H9 (cell line): ENCODE measurements around the gene OPRPN. TPM values are rescaled to one million over a fixed set of nuclear protein-coding genes. Genes with fewer than 3 reads are reported as not detected.

Source experiments
- DNase-seq: peaks from one replicate; pipeline ENCODE4 v3.0.0-alpha.2; 2017
- H2AFZ ChIP-seq: one replicate; pipeline ENCODE4 v1.6.1; 2013; ENCODE audit warnings: mild to moderate bottlenecking, low read length, control low read depth, moderate library complexity
- H2AK5ac ChIP-seq: 2 replicates; pipeline ENCODE4 v1.6.1; 2013; ENCODE audit warnings: low read length, control low read depth, mixed read lengths; ENCODE audit not compliant: insufficient read length
- H2BK120ac ChIP-seq: one replicate; pipeline ENCODE4 v1.6.1; 2013; ENCODE audit warnings: low read depth, mild to moderate bottlenecking, low read length, control low read depth, inconsistent platforms; ENCODE audit not compliant: poor library complexity, severe bottlenecking
- H2BK12ac ChIP-seq: 2 replicates; pipeline ENCODE4 v1.6.1; 2013; ENCODE audit warnings: low read length, control low read depth, mixed read lengths, low read depth; ENCODE audit not compliant: insufficient read length
- H2BK15ac ChIP-seq: 2 replicates; pipeline ENCODE4 v1.6.1; 2013; ENCODE audit warnings: low read depth, low read length, control low read depth
- H2BK20ac ChIP-seq: one replicate; pipeline ENCODE4 v1.6.1; 2013; ENCODE audit warnings: low read depth, mild to moderate bottlenecking, low read length, control low read depth, inconsistent platforms; ENCODE audit not compliant: poor library complexity, severe bottlenecking
- H2BK5ac ChIP-seq: 2 replicates; pipeline ENCODE4 v1.6.1; 2013; ENCODE audit warnings: low read length, control low read depth, mixed read lengths; ENCODE audit not compliant: insufficient read length
- H3K14ac ChIP-seq: 2 replicates; pipeline ENCODE4 v1.6.1; 2013; ENCODE audit warnings: low read length, control low read depth; ENCODE audit not compliant: insufficient read depth
- H3K18ac ChIP-seq: 2 replicates; pipeline ENCODE4 v1.6.1; 2013; ENCODE audit warnings: low read depth, mild to moderate bottlenecking, mixed read lengths, low read length, control low read depth; ENCODE audit not compliant: insufficient read length
- H3K23ac ChIP-seq: 2 replicates; pipeline ENCODE4 v1.6.1; 2013; ENCODE audit warnings: low read length, control low read depth, mixed read lengths, low read depth; ENCODE audit not compliant: insufficient read length
- H3K23me2 ChIP-seq: 2 replicates; pipeline ENCODE4 v1.6.1; 2013; ENCODE audit warnings: low read depth, mild to moderate bottlenecking, mixed read lengths, low read length, control low read depth; ENCODE audit not compliant: insufficient read length, poor library complexity, severe bottlenecking
- H3K27ac ChIP-seq: 2 replicates; pipeline ENCODE4 v1.5.1; 2013; ENCODE audit warnings: low read length, control low read depth, mixed read lengths, low read depth; ENCODE audit not compliant: insufficient read length
- H3K27me3 ChIP-seq: 2 replicates; pipeline ENCODE4 v1.6.1; 2013; ENCODE audit warnings: low read length, control low read depth, inconsistent platforms; ENCODE audit not compliant: insufficient read depth
- H3K4ac ChIP-seq: 2 replicates; pipeline ENCODE4 v1.6.1; 2013; ENCODE audit warnings: low read depth, mild to moderate bottlenecking, control low read depth, inconsistent platforms, low read length, moderate library complexity
- H3K4me1 ChIP-seq: 2 replicates; pipeline ENCODE4 v1.6.1; 2013; ENCODE audit warnings: low read length, control low read depth, inconsistent platforms; ENCODE audit not compliant: insufficient read depth
- H3K4me2 ChIP-seq: 2 replicates; pipeline ENCODE4 v1.6.1; 2013; ENCODE audit warnings: low read length, control low read depth, mixed read lengths; ENCODE audit not compliant: insufficient read length, insufficient read depth
- H3K56ac ChIP-seq: 2 replicates; pipeline ENCODE4 v1.6.1; 2013; ENCODE audit warnings: low read depth, mild to moderate bottlenecking, mixed read lengths, low read length, control low read depth; ENCODE audit not compliant: insufficient read length
- H3K79me1 ChIP-seq: 2 replicates; pipeline ENCODE4 v1.6.1; 2013; ENCODE audit warnings: low read depth, mild to moderate bottlenecking, moderate library complexity, low read length, control low read depth, inconsistent platforms; ENCODE audit not compliant: insufficient read depth, poor library complexity, severe bottlenecking
- H3K79me2 ChIP-seq: 2 replicates; pipeline ENCODE4 v1.6.1; 2013; ENCODE audit warnings: low read length, control low read depth, inconsistent platforms; ENCODE audit not compliant: insufficient read depth
- H3K9ac ChIP-seq: 2 replicates; pipeline ENCODE4 v1.6.1; 2013; ENCODE audit warnings: low read length, control low read depth, mixed read lengths; ENCODE audit not compliant: insufficient read length; ENCODE audit errors: extremely low read depth
- H3K9me3 ChIP-seq: one replicate; pipeline ENCODE4 v1.6.1; 2013; ENCODE audit warnings: low read depth, low read length, inconsistent platforms; ENCODE audit not compliant: control insufficient read depth
- H3T11ph ChIP-seq: one replicate; pipeline ENCODE4 v1.6.1; 2013; ENCODE audit warnings: mild to moderate bottlenecking, low read length, control low read depth, inconsistent platforms
- H4K20me1 ChIP-seq: one replicate; pipeline ENCODE4 v1.6.1; 2013; ENCODE audit not compliant: control insufficient read depth, insufficient read length, insufficient read depth
- H4K5ac ChIP-seq: 2 replicates; pipeline ENCODE4 v1.6.1; 2013; ENCODE audit warnings: low read depth, mild to moderate bottlenecking, mixed read lengths, low read length, control low read depth; ENCODE audit not compliant: insufficient read length
- H4K8ac ChIP-seq: replicated peaks from 2 replicates; pipeline ENCODE4 v1.6.1; 2013; ENCODE audit warnings: low read length, control low read depth, mixed read lengths, low read depth; ENCODE audit not compliant: insufficient read length
- H4K91ac ChIP-seq: 2 replicates; pipeline ENCODE4 v1.6.1; 2013; ENCODE audit warnings: low read depth, mild to moderate bottlenecking, moderate library complexity, mixed read lengths, low read length, control low read depth; ENCODE audit not compliant: insufficient read length
- H3K27ac Mint-ChIP-seq, 3 experiments: 2 replicates in 2 of 3; 3 replicates in 1 of 3; pipeline ENCODE4 v1.8.0; 2020 to 2021; ENCODE audit warnings: mixed read lengths in 3 of 3, mild to moderate bottlenecking in 1 of 3, moderate library complexity in 1 of 3
- H3K27me3 Mint-ChIP-seq: 2 replicates; pipeline ENCODE4 v1.8.0; 2021; ENCODE audit warnings: low read depth, mild to moderate bottlenecking, moderate library complexity, mixed read lengths
- H3K36me3 Mint-ChIP-seq, 3 experiments: 2 replicates in 2 of 3; 3 replicates in 1 of 3; pipeline ENCODE4 v1.8.0; 2020 to 2021; ENCODE audit warnings: low read depth in 3 of 3, mixed read lengths in 3 of 3; ENCODE audit not compliant: insufficient read depth in 1 of 3
- H3K4me1 Mint-ChIP-seq, 2 experiments: 2 replicates each; pipeline ENCODE4 v1.8.0; 2020; ENCODE audit warnings: mixed read lengths in 2 of 2
- H3K4me3 Mint-ChIP-seq, 2 experiments: 2 replicates in 1 of 2; 3 replicates in 1 of 2; pipeline ENCODE4 v1.8.0; 2020 to 2021; ENCODE audit warnings: mild to moderate bottlenecking in 2 of 2, mixed read lengths in 2 of 2, moderate library complexity in 1 of 2
- H3K9me3 Mint-ChIP-seq, 2 experiments: 2 replicates in 1 of 2; 3 replicates in 1 of 2; pipeline ENCODE4 v1.8.0; 2020; ENCODE audit warnings: mild to moderate bottlenecking in 2 of 2, mixed read lengths in 2 of 2, moderate library complexity in 1 of 2
- WGBS: extraction: QIAGEN DNeasy Blood & Tissue Kit; methylation state at CpG from one replicate; pipeline ENCODE4 v1.1.7; 2013; ENCODE audit warnings: missing lambda C conversion rate, low lambda C conversion rate, mixed read lengths; ENCODE audit not compliant: insufficient read length; ENCODE audit errors: extremely low coverage; 5-methylcytosine and 5-hydroxymethylcytosine counted together
- total RNA-seq: library from RNA; stranded (reverse); gene quantifications from 2 replicates; pipeline ENCODE4 v1.2.1, GENCODE V29; 2021
- TF ChIP-seq, protein P1 (sequence below): fragments of 200-600 bp; sonication (generic); conservative IDR thresholded peaks from 3 replicates; pipeline ENCODE4 v1.8.0; 2021; ENCODE audit warnings: antibody characterized with exemption, mild to moderate bottlenecking

OPRPN gene
- total RNA-seq, 1 experiment from 2014 or later, result not detected

DNA sequence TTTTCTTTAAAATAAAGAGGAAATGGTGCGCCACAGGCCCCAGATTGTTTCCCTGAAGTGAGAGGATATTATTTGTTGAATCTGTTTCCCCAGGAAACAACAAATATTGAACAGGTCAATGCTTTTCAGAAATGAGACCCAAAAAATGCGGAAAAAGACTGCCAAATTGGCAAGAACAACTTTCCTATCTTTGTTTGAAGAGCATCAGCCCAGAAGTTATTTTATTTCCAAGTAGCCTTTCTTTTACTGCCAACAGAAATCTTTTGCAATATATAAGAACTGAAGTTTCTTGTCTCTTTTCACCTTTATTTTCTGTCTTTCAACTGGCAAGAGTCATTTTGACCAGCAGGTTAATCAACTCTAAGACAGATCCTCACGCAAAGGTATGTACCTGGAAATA, 37.3 kb upstream of the OPRPN start, which contains the start of gene SMR3A:
TSS of gene SMR3A (plus strand) at position 301 of the 400 bp plus-strand sequence. CDS start 1,356 bp downstream, outside the sequence.
- Histone ChIP-seq H3K56ac (no peak within 1 kb of the TSS), H3K27me3 (no peaks in the 10 kb centered on the region), H3K79me2 (no peaks in the 10 kb centered on the region), H3T11ph (no peak within 1 kb of the TSS), H3K4ac (no peak within 1 kb of the TSS), H2BK120ac (no peak within 1 kb of the TSS), H3K9ac (no peak within 1 kb of the TSS), H4K5ac (no peak within 1 kb of the TSS), H4K20me1 (no peaks in the 10 kb centered on the region), H3K79me1 (no peaks in the 10 kb centered on the region), H2BK20ac (no peak within 1 kb of the TSS), H2BK12ac (no peak within 1 kb of the TSS), H2BK15ac (no peak within 1 kb of the TSS), H2BK5ac (no peak within 1 kb of the TSS), H2AFZ (no peak within 1 kb of the TSS), H2AK5ac (no peak within 1 kb of the TSS), H4K8ac (no peak within 1 kb of the TSS), H4K91ac (no peak within 1 kb of the TSS), H3K23me2 (no peaks in the 10 kb centered on the region), H3K4me1 (no peaks in the 10 kb centered on the region), H3K14ac (no peak within 1 kb of the TSS), H3K27ac (no peak within 1 kb of the TSS), H3K4me2 (no peak within 1 kb of the TSS), H3K23ac (no peak within 1 kb of the TSS), H3K9me3 (no peaks in the 10 kb centered on the region), H3K18ac (no peak within 1 kb of the TSS)
- no peaks in the 10 kb centered on the region for H3K4me1 Mint-ChIP-seq
- TF ChIP-seq, protein P1, sequence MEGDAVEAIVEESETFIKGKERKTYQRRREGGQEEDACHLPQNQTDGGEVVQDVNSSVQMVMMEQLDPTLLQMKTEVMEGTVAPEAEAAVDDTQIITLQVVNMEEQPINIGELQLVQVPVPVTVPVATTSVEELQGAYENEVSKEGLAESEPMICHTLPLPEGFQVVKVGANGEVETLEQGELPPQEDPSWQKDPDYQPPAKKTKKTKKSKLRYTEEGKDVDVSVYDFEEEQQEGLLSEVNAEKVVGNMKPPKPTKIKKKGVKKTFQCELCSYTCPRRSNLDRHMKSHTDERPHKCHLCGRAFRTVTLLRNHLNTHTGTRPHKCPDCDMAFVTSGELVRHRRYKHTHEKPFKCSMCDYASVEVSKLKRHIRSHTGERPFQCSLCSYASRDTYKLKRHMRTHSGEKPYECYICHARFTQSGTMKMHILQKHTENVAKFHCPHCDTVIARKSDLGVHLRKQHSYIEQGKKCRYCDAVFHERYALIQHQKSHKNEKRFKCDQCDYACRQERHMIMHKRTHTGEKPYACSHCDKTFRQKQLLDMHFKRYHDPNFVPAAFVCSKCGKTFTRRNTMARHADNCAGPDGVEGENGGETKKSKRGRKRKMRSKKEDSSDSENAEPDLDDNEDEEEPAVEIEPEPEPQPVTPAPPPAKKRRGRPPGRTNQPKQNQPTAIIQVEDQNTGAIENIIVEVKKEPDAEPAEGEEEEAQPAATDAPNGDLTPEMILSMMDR, result no peak
- H3K4me3 Mint-ChIP-seq, result no peak within 1 kb of the TSS
- no peaks in the 10 kb centered on the region for H3K27me3 Mint-ChIP-seq
- no peak within 1 kb of the TSS for H3K27ac Mint-ChIP-seq
- H3K36me3 Mint-ChIP-seq, result no peaks in the 10 kb centered on the region
- no CpG with 5 or more reads among the region's 3 CpGs for WGBS
- no peak for DNase-seq
- H3K9me3 Mint-ChIP-seq, result no peaks in the 10 kb centered on the region
